Midbrain (tissue), 1 donor: Measurements from ENCODE around the gene ATP9B.

Experiments
- DNase-seq: peaks from one replicate; lab custom pipeline; 2025; lab: John Stamatoyannopoulos, UW

Gene ATP9B

DNA sequence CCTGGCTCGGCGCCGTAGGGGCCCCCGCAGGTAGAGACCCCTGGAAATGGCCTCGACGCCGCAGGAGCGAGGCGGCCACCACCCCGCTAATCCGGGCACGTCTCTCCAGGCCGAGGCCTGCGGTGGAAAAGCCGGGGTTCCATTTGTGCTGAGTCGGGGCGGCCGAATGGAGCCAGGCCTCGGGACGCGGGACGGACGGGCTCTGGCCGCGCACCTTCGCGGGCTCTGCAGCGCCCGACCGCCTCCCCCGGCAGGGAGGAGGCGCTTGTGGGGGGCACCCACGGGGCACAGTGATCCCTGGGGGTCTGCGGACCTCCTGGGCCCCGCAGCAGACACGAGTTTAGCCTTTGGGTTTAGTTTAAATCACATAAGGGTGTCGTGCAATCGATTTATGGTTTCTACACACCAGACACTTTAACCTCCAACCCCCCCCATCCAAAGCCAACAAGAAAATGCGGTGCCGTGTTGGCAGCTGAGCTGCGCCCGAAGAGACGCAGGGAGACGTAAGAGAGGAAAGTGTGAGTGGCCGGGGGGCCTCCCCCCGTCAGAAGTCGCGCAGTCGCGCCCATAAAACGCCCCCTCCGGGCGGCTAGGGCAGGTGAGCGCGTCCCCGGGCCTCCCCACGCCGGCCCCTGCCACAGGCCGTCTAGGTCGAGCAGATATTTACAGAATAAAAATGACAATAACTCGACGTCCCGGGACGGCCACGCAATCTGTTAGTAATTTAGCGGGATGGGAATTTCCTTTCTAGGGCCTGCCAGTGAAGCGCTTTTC is 325.5 kb downstream of the ATP9B start:
- DNase-seq, result no peak

DNA sequence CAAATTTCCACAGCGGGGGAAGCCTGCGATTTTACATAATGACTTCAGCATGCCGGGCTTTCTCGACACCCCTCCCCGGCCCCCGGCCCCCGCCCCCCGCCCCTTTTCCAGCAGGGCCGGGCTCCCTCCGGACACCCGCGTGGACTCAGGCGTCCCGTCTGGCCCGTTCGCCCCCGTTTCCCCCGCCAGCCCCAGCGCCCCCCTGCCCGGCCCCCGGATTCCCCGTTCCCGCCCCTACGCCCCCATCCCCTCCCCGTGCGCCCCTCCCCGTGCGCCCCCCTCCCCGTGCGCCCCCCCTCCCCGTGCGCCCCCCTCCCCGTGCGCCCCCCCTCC is 326.1 kb downstream of the ATP9B start:
- DNase-seq, result no peak

DNA sequence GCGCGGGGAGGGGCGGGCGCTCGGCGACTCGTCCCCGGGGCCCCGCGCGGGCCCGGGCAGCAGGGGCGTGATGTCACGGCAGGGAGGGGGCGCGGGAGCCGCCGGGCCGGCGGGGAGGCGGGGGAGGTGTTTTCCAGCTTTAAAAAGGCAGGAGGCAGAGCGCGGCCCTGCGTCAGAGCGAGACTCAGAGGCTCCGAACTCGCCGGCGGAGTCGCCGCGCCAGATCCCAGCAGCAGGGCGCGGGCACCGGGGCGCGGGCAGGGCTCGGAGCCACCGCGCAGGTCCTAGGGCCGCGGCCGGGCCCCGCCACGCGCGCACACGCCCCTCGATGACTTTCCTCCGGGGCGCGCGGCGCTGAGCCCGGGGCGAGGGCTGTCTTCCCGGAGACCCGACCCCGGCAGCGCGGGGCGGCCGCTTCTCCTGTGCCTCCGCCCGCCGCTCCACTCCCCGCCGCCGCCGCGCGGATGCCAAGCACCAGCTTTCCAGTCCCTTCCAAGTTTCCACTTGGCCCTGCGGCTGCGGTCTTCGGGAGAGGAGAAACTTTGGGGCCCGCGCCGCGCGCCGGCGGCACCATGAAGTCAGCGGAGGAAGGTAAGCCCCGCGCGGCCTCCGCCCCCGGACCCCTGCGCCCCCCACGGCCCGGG is 326.7 kb downstream of the ATP9B start, which contains the start of gene NFATC1:
Gene NFATC1 (plus strand): TSS at position 170 of the 644 bp plus-strand sequence. CDS start 295 bp downstream, at position 465.
- peak; percentile 19 for DNase-seq

DNA sequence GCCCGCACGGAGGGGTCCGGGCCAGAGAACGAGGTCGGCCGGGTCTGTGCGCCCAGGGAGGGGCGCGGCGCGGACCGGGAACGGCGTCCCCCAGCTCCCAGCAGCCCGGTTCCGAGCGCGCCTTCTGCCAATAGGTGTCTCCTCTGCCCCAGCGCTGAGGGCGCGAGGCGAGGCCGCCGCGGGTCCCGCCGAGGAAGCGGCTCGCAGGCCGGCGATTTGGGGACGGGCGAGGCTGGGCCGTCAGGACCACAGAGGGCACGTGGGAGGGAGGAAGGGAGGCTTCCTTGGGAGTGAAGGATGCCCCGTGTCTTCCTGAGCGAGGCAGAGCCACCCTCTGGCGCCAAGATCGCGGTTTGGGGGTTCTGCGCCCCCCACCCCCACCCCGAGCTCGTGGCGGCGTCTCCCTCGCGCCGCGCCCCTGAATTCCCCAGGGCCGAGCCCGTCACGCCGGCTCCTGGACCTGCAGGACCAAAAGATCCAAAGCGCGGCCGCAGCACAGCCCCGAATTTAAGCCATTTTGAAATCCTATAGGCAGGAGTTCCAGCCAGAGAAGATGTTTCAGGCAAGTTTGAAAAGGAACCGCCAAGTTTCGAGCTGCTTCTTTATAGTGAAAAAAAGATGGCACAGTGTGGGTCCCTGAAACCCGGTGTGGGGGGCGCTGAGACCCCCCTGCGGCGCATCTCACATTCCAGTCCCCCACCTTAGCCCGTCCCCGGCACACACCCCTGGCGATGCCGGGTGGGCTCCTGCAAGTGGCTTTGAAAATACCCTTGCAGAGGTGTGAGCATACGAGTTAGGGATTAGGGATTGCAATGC is 327.4 kb downstream of the ATP9B start:
- DNase-seq, result peak; percentile 36

DNA sequence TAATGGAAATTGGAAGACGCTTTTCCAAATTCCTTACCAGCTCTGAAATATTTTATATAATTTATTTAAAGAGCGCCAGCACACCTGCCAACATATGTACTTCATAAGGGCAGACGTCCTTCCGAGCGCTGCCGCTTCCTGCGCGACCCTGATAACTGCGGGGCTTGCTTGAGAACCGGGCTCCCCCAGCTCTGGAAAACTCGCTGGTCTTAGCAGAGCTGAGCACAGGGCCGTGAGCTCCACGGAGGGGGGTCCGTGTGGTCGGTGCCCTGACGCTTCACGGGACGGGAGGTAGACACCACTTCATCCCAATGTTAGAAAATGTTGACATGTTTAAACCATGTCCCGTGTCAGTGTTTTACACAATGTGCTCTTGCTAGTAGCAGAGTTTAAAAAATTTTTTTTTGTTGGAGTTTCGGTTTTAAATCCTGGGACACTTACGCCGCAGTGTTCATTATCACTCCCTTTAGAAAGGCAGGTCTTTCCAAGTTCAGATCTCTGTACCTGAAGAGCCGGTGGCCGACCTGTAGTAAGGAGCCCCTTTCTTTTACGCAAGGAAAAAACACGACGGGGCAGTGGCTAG is 328.1 kb downstream of the ATP9B start:
- DNase-seq, result no peak

DNA sequence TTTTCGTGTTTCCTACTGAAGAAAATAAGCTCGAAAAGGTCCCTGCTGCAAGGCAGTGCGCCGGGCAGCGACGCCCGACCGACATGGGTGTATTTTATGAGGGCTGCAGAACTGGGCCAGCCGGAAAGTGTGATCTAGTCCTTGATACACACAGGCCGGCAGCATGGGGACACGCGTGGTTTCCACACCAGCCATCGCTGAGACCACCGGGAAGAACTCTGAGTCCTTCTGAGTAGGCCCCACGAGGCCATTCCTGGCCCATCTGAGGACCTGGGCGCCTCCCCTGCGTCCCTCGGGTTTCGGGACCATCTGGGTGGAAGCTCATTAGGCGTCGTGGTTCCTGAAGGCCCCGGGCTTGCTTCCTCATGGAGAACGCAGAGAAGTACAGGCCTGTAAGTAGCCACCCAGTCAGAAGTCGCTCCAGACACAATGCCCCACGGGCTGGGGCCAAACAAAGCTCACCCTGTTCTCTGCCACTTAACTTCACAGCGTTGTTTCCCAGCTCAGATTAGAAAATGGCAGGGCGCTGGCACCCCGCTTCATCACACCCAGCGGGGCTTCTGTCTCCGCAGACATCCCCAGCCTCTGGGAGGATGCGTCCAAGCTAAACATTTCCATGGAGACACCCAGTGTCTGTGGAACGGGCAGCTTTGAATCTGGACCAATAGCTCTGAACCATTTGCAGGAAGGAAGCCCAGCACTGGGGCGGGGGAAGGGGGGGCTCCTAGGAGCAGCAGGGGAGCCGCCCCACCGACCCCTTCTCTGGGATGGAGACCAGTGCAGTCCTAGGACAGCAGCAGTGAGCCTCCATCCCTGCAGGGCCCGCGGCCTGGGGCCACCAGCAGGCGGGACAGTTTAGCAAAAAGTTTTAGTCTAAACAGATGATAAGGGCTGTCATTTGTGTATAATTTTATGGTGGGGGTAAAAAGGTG is 328.9 kb downstream of the ATP9B start:
- DNase-seq, result peak; percentile 23

DNA sequence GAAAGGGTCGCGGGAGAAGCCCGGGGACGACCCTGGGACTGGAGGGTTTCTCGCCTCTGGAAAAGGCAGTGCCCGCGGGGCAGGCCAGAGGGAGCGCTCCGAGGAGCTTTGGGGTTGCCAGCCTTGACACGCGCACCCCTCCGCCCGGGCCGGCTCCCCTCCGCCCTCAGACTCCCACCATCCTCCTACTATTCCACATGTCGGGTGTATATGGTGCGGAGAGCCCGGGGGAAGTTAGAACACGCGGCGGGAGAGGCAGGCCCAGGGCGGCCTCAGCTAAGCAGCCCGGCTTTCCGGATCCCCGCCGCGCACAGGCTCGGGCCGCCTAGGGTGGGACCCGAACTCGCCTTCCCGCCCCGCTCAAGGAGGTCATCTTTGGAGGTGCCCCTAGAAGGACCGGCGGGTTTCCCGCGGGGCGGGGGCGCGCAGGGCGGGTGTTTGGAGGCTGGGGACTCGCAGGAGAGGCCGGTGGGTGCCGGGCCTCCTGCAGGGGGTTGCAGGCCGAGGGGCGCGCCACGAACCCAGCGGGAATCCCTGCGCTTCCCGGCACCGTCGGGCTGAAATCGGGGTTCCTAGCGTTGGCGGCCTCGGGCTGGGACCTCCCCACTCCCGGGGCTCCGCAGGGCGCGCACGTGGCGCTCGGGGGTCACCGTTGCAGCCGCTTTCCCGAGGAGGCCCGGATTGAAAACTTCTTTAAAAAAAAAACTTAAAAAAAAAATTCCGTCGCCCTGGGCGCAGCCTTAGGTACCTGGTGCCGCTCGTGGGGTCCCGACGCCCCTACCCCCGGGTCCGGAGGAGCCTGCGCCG is 330.3 kb downstream of the ATP9B start:
- DNase-seq, result no peak

DNA sequence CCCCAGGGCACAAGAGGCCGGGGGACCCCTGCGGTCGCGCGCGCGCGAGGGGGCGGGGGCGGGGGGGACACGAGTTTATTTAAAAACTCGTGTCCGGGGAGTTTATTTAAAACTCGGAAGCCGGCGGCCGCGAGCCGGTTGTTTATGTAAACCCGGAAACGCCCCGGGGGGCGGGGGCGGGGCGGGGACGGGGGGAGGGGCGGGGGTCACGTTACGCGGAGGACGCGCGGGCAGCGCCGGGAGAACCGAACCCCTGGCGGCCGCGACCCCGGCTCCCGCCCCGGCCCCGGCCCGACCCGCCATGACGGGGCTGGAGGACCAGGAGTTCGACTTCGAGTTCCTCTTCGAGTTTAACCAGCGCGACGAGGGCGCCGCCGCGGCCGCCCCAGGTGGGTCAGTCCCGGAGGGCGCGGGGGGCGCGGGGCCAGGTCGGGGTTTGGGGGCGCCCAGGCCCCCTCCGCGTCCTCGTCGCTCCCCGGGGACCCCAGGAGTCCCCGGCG is 330.9 kb downstream of the ATP9B start:
- no peak for DNase-seq

DNA sequence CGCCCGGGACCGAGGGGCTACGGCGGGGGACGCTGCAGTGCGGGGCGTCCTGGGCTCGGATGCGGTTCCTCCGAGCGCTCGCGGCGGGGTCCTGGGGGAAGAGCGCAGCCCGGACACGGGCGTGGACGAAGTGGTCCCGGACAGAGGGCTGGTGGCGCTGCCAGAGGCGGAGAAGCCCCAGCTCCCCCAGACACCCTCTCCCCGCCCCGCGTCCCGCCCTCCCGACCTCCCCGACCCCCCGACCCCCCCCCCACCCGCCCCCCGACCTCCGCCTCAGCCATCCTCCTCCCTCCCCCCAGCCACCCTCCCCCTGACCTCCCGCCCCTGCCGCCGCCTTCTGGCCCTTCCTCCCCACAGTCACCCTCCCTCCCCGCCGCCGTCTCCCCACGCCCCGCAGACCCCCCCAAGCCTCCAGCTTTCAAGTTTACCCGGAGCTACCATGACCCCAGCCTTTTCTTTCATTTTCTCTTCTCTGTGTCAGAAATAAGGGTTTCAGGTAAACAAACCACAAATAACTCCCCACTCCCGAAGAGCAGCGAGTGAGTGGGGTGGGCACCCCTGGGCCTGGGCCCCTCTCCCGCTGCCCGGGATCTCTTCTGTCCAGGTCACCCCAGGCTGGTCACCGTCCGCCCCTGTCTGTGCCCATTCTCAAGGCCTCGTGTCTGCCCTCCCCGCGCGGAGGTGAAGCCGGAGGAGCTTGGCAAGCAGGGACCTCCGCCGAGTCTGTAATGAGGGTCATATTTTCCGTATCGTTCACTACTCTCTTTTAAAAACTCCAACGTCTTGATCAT is 331.6 kb downstream of the ATP9B start:
- no peak for DNase-seq

DNA sequence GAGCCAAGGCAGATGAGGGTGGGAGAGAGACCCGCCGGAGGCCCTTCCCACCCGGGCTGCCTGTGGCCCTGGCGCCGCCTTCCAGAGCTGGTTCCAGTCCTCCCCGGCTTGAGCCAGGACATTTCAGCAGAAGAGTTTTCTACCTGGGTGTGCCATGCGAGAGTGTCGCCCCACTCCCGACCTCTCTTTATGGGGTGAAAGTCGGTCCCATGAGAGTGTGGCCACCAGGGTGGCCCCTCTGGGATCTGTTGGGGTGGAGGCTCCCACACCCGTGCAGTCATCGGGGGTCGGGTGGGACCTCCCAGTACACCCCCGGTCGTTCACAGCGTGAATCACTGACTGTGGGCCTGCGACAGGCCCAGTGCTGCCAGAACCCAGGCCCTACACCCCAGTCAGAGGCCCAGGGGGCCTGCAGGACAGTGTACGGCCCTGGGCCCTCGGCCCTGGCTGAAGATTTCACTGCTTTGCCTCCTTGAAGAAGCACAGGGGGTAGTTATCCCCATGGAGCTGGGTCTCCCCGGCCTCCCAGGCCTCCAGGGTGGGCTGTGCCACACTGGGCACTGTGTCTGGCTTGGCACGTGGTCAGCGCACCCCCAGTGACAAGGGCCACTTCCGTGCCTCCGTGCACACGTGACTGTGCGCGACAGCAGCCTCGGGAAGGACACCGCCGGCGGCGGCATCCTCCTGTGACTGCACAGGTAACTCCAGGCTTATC is 332.5 kb downstream of the ATP9B start:
- no peak for DNase-seq

DNA sequence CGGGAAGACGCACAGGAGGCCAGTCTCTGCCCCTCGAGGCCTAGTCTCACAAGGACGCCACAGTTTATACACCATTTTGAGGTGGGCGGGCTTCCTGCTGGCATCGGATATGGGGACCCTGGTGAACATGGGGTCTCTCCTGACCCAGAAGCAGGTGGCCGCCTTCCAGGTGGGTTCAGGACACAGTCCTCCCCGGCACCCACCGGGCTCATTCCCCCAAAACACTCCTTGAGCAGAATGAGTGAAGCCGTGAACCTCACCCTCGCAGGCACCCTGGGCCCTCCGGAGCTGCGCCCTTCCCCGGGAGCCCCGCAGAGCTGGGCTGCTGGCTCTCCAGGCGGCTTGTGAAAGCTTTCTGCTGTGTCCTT is 333.0 kb downstream of the ATP9B start:
- no peak for DNase-seq

DNA sequence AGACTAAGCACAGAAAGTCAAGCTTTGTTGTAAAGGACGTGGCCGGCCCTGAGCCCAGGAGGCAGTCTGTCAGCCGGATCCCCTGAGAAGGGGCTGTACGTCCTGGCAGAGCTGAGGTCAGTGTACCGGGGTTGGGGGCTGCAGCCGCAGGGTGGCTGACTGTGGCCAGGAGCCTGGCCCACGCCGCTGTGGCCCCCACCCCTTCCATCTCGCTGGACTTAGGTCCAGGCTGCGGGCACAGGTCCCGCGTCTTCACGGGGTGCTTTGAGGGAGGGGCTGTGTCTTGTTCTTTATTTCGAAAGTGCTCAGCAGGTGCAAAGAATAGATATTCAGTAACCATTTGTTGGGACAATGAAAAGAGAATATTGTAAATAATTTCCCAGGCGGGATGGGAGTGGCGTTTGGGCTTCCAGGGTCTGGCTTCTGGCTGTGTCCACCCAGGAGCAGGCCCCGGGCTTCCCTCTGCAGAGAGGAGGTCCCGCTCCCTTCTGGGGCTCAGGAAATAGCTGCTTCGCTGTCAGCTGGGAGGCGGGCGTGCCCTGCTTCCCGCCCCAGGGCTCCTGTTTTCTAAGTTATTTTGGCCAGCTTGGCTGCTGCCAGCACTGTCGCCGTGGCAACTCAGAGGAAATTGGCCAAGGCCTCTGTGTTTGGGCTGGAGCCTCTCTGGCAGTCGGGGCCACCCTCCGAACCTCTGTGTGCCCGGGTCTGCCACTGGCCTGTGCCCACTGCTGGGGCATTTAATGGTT is 334.0 kb downstream of the ATP9B start:
- DNase-seq, result peak; percentile 45

DNA sequence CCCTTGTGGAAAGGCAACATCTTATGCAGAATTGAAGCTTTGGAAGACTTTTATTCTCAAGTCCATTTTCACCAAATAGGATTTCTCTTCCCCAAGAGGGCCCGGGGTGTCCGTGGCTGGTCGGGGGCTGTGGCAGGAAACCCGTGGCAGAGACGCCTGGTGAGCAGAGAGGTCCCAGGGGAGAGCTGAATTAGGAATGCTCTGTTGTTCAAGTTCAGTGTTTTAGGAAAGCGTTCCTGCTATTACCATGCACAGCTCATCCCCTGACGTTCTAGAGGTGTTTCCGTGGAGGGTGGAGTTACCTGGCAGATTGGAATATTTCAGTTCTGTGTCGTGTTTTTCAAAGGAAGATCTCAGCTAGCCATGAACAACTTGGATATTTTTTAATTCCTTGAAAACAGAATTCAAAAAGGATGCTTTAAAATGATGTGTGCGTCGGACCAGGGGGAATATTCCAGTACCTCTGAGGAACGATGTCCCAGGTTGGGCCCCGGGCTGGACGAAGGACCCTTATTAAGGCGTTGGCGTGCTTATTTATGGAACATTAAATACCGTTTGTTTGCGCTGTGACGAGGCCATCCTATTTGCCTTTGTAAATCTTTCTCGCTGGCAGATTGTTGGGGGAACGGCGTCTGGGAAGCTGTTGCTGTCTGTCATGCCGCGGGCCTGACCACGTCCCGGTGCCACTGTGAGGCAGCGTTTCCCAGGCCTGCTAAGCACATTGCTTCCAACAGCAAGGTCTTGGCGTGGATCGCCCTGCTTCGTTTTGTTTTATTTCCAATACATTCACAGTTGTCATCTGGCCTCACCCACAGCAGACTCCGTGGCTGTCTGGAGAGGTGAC is 334.8 kb downstream of the ATP9B start:
- DNase-seq, result no peak

DNA sequence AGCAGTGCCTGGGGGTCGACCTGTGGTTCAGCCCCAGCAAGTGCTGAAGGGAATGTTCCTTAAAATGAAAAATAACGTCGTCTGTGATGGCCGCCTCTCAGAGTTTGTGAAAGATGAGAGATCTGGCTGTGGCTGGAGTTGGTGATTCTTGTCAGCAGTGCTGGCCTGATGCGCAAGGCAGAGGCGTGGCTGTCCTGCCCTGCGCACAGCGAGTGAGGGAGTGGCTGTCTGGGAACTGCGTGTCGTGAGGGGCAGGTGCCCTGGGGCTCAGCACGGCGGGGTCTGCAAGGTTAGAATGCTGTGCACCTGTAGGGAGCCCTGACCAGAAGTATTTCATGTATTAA is 335.3 kb downstream of the ATP9B start:
- no peak for DNase-seq

DNA sequence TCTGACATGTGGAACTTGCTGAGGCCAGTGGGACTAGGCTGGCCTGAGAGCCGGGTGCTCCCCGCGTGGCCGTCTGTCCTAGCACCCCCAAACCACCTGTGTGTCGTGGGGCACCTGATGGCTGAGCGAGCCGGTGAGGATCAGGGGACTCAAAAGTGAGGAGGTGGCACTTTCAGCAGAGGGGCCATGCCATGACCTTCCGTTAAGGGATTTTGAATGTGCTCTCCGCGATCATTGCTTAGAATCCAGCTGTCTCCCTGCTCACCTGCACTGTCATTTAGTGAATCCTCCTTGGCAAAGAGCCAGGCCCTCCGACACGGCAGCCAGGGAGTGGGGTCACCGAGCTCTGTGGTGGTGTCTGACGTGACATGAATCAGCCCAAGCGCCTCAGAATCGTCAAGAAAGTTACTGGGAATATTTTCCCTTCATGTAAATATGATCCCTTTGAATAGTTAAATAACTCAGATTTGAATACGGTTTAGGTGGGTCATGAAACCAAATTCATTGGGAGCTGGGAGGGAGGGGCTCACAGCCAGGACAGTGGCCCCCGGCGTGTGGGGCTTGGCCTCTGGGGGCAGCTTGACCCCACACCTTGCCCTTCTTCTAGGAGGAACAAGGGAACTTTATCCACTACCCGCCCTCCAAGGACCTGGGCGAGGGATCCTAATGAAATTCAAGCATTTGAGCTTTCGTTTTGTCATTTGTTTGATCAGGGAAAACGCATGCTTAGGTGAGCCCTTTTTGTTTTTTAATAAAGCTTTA is 336.0 kb downstream of the ATP9B start:
- no peak for DNase-seq

DNA sequence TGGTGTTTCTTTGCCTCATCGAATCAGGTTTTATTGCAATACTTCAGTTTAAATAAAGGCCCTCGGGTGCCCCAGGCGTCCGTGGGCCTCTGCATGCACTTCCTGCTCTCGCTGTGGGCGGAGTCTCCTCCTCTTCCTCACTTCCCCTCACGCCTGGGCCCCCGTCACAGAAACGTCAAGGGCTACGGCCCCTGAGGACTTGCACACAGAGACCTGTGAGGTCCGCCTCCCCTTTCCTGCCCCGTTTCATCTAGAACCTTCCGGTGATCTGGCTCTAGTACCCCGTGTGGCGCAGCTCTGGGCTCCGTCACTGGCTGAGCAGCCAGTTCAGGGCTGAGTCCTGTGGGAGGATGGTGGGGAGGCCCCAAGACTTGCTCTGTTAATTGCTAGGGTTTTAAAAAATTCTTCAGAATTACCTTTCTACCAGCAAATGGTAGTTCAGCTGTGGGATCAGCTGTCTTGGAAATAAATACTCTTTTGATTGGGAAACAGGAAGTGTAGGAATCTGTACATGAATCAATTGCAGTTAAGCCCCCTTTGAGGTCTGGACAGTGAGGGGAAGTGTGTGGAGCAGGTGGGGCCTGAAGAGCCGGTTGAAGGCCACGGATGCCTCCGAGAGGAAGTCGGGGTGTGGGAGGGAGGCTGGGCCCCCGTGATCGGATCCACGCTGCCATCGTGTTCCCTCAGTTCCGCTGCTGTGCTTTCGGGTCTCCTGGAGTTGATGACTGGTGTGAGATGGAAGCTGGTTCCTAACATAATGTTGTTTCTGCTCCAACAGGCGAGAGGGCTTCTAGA is 336.8 kb downstream of the ATP9B start:
- DNase-seq, result no peak
